Keratinocyte (primary cell): Measurements from ENCODE around the gene TTC33. TPM values are rescaled to one million over a fixed set of nuclear protein-coding genes. Genes with fewer than 3 reads are reported as not detected.

ENCODE experiments used
- DNase-seq: peaks from one replicate; pipeline ENCODE4 v3.0.0-alpha.2; 2011; ENCODE audit warnings: low read depth, missing footprints, low spot score
- FAIRE-seq: peaks from 2 replicates; lab custom pipeline; 2011; peaks lifted over from hg19 to GRCh38; lab: Jason Lieb, UNC
- H2AFZ ChIP-seq: 2 replicates; pipeline ENCODE4 v1.6.0; 2012; ENCODE audit warnings: low read length, control low read depth, inconsistent platforms; ENCODE audit not compliant: control insufficient read depth
- H3K27ac ChIP-seq: 2 replicates; pipeline ENCODE4 v1.5.1; 2011; ENCODE audit warnings: low read length; ENCODE audit not compliant: control insufficient read depth, insufficient read depth
- H3K27me3 ChIP-seq: 3 replicates; pipeline ENCODE4 v1.6.0; 2011; ENCODE audit warnings: low read length; ENCODE audit not compliant: control insufficient read depth, insufficient read depth; ENCODE audit errors: extremely low read depth
- H3K36me3 ChIP-seq, 2 experiments: 2 replicates in 1 of 2; 3 replicates in 1 of 2; pipeline ENCODE4 v1.5.1; 2011; ENCODE audit warnings: low read length in 2 of 2, mild to moderate bottlenecking in 1 of 2; ENCODE audit not compliant: control insufficient read depth in 2 of 2, insufficient read depth in 2 of 2; ENCODE audit errors: extremely low read depth in 1 of 2
- H3K4me1 ChIP-seq: 3 replicates; pipeline ENCODE4 v1.5.1; 2011; ENCODE audit warnings: low read length; ENCODE audit not compliant: control insufficient read depth, insufficient read depth; ENCODE audit errors: extremely low read depth
- H3K4me2 ChIP-seq: 3 replicates; pipeline ENCODE4 v1.6.0; 2011; ENCODE audit warnings: low read depth, low read length; ENCODE audit not compliant: control insufficient read depth, insufficient read depth; ENCODE audit errors: extremely low read depth
- H3K4me3 ChIP-seq, 3 experiments: fragments of 200-600 bp in 1 of 3; sonication (generic) in 1 of 3; 2 replicates in 2 of 3; 3 replicates in 1 of 3; pipeline ENCODE4 v1.5.1; 2011 to 2016; ENCODE audit warnings: low read length in 3 of 3, mild to moderate bottlenecking in 3 of 3, control low read depth in 2 of 3, inconsistent platforms in 1 of 3, low read depth in 1 of 3, mixed read lengths in 1 of 3, mixed run types in 1 of 3, moderate library complexity in 1 of 3; ENCODE audit not compliant: control insufficient read depth in 2 of 3, insufficient read depth in 2 of 3; ENCODE audit errors: extremely low read depth in 1 of 3
- H3K79me2 ChIP-seq: 2 replicates; pipeline ENCODE4 v1.6.0; 2012; ENCODE audit warnings: low read length; ENCODE audit not compliant: control insufficient read depth, insufficient read depth
- H3K9ac ChIP-seq: 3 replicates; pipeline ENCODE4 v1.6.0; 2011; ENCODE audit warnings: low read length; ENCODE audit not compliant: control insufficient read depth, insufficient read depth; ENCODE audit errors: extremely low read depth
- H3K9me1 ChIP-seq: 3 replicates; pipeline ENCODE4 v1.6.0; 2011; ENCODE audit warnings: low read length; ENCODE audit not compliant: control insufficient read depth, insufficient read depth; ENCODE audit errors: extremely low read depth
- H3K9me3 ChIP-seq: 2 replicates; pipeline ENCODE4 v1.5.1; 2012; ENCODE audit warnings: low read depth, low read length; ENCODE audit not compliant: control insufficient read depth
- H4K20me1 ChIP-seq: 3 replicates; pipeline ENCODE4 v1.6.0; 2011; ENCODE audit warnings: low read length; ENCODE audit not compliant: control insufficient read depth, insufficient read depth; ENCODE audit errors: extremely low read depth
- CTCF ChIP-seq, 3 experiments: IDR thresholded peaks in 1 of 3; conservative IDR thresholded peaks in 1 of 3; optimal IDR thresholded peaks in 1 of 3; 2 replicates in 2 of 3; 3 replicates in 1 of 3; pipeline versions ENCODE3 to v1.5.1; 2011; ENCODE audit warnings: low read length in 3 of 3, mild to moderate bottlenecking in 3 of 3, moderate library complexity in 2 of 3, control low read depth in 1 of 3, inconsistent platforms in 1 of 3; ENCODE audit not compliant: insufficient read depth in 2 of 3; ENCODE audit errors: extremely low read depth in 1 of 3
- EZH2 ChIP-seq: IDR thresholded peaks from one replicate; pipeline ENCODE4 v1.6.1; 2012; ENCODE audit warnings: inconsistent platforms, mild to moderate bottlenecking, low read length, moderate library complexity
- dilution Hi-C: fragments of 300-500 bp; cut with MboI; formaldehyde crosslinking; loops from one replicate; pipeline ENCODE4 v1.7.0; 2020; ENCODE audit warnings: low sequenced_read_pairs; ENCODE audit not compliant: extremely low pct_ligation_motif_present
- polyA plus RNA-seq, 5 experiments: library from polyadenylated mRNA; depleted of rRNA in 3 of 5; stranded (reverse) in 3 of 5; stranded (forward) in 1 of 5; unstranded in 1 of 5; fragments of >200 nt; gene quantifications; 1 replicate in 1 of 5; 2 replicates in 3 of 5; 3 replicates in 1 of 5; pipeline versions ENCODE4 v1.2.1 to v1.2.3, GENCODE V29; 2011 to 2012; ENCODE audit warnings: missing spikeins in 2 of 5, low read depth in 1 of 5, low replicate concordance in 1 of 5

TTC33 gene
- polyA plus RNA-seq, 1 donor (not counting 4 experiments of a cell fraction or from before 2014, with no cell fraction given), result 7.1 TPM

GRCh38 chr5:40780858-40781257 lies 25.1 kb upstream of the TTC33 start:
- no peak for DNase-seq
- no peak overlapping the region for H3K4me3 ChIP-seq
- H3K9me3 ChIP-seq, result no peaks in the 10 kb centered on the region
- no peaks in the 10 kb centered on the region for H3K27me3 ChIP-seq
- H3K79me2 ChIP-seq, result peaks cover 82% of the 10 kb centered on the region
- no peak overlapping the region for H3K27ac ChIP-seq
- FAIRE-seq, result no peak
- H2AFZ ChIP-seq, result no peak overlapping the region
- dilution Hi-C loops, result no loop called here
- peaks cover 0 to 6% of the 10 kb centered on the region in 2 experiments for H3K36me3 ChIP-seq
- no peak overlapping the region for H3K4me2 ChIP-seq
- TF ChIP-seq EZH2 (no peak), CTCF (optimal IDR thresholded peaks at IDR 0.05 in 1 of 3, IDR thresholded peaks at IDR 0.05 in 1 of 3, conservative IDR thresholded peaks at IDR 0.05 in 1 of 3; ENCODE audit: extremely low read depth in 1 of 3, insufficient read depth in 2 of 3, low read length in 3 of 3) (no peak)
- H3K4me1 ChIP-seq, result peaks cover 11% of the 10 kb centered on the region
- no peak overlapping the region for H3K9ac ChIP-seq
- peaks cover 3% of the 10 kb centered on the region for H4K20me1 ChIP-seq
- H3K9me1 ChIP-seq, result peaks cover 4% of the 10 kb centered on the region

GRCh38 chr5:40780199-40780598 lies 24.4 kb upstream of the TTC33 start:
- H3K79me2 ChIP-seq, result peaks cover 75% of the 10 kb centered on the region
- H3K4me2 ChIP-seq, result no peak overlapping the region
- FAIRE-seq, result no peak
- H3K27me3 ChIP-seq, result no peaks in the 10 kb centered on the region
- no peaks in the 10 kb centered on the region for H3K9me3 ChIP-seq
- peaks cover 13% of the 10 kb centered on the region for H3K4me1 ChIP-seq
- no peak overlapping the region for H3K4me3 ChIP-seq
- H4K20me1 ChIP-seq, result peaks cover 3% of the 10 kb centered on the region
- TF ChIP-seq EZH2, result no peak
- no peak for TF ChIP-seq CTCF (optimal IDR thresholded peaks at IDR 0.05 in 1 of 3, IDR thresholded peaks at IDR 0.05 in 1 of 3, conservative IDR thresholded peaks at IDR 0.05 in 1 of 3; ENCODE audit: extremely low read depth in 1 of 3, insufficient read depth in 2 of 3, low read length in 3 of 3)
- peaks cover 4% of the 10 kb centered on the region for H3K9me1 ChIP-seq
- H3K27ac ChIP-seq, result no peak overlapping the region
- no peak overlapping the region for H2AFZ ChIP-seq
- peaks cover 0 to 7% of the 10 kb centered on the region in 2 experiments for H3K36me3 ChIP-seq
- DNase-seq, result no peak
- H3K9ac ChIP-seq, result no peak overlapping the region
- dilution Hi-C loops, result no loop called here
